Spleen (tissue), 11 donors: Measurements from ENCODE around the gene SYDE1. TPM values are rescaled to one million over a fixed set of nuclear protein-coding genes. Genes with fewer than 3 reads are reported as not detected.

ENCODE experiments used
- DNase-seq: peaks from one replicate; pipeline ENCODE4 v3.0.0-alpha.2; 2020
- H3K27ac ChIP-seq, 8 donors: fragments of 200-600 bp; sonication (generic) in 7 of 8; 1 replicate in 4 of 8; 2 replicates in 4 of 8; pipeline versions ENCODE4 v1.5.0 to v1.8.0; 2016 to 2021; ENCODE audit warnings: inconsistent platforms in 4 of 8, mild to moderate bottlenecking in 4 of 8, moderate library complexity in 1 of 8
- H3K27me3 ChIP-seq, 7 donors: fragments of 200-600 bp; sonication (generic) in 6 of 7; replicated peaks in 1 of 7; 1 replicate in 4 of 7; 2 replicates in 3 of 7; pipeline versions ENCODE4 v1.5.0 to v1.8.0; 2016 to 2021; ENCODE audit warnings: inconsistent platforms in 3 of 7, mild to moderate bottlenecking in 1 of 7
- H3K36me3 ChIP-seq, 6 donors: fragments of 200-600 bp; sonication (generic) in 5 of 6; 1 replicate in 4 of 6; 2 replicates in 2 of 6; pipeline versions ENCODE4 v1.5.0 to v1.8.0; 2016 to 2021; ENCODE audit warnings: inconsistent platforms in 2 of 6
- H3K4me1 ChIP-seq, 6 donors: fragments of 200-600 bp; sonication (generic) in 5 of 6; 1 replicate in 3 of 6; 2 replicates in 3 of 6; pipeline versions ENCODE4 v1.5.0 to v1.8.0; 2016 to 2021; ENCODE audit warnings: inconsistent platforms in 3 of 6
- H3K4me3 ChIP-seq, 8 donors: fragments of 200-600 bp; sonication (generic) in 7 of 8; 1 replicate in 4 of 8; 2 replicates in 4 of 8; pipeline versions ENCODE4 v1.5.0 to v1.8.0; 2016 to 2021; ENCODE audit warnings: inconsistent platforms in 4 of 8, mild to moderate bottlenecking in 4 of 8, moderate library complexity in 2 of 8
- H3K9me3 ChIP-seq, 8 donors: fragments of 200-600 bp; sonication (generic) in 7 of 8; 1 replicate in 4 of 8; 2 replicates in 4 of 8; pipeline versions ENCODE4 v1.5.0 to v1.8.0; 2016 to 2021; ENCODE audit warnings: inconsistent platforms in 4 of 8
- CTCF ChIP-seq, 11 experiments: fragments of 200-600 bp in 7 of 11; fragments of 450-650 bp in 4 of 11; sonication (generic) in 4 of 11; IDR thresholded peaks in 8 of 11; conservative IDR thresholded peaks in 3 of 11; 1 replicate in 7 of 11; 2 replicates in 4 of 11; pipeline versions ENCODE4 v1.4.0 to v1.8.0; 2016 to 2021; ENCODE audit warnings: antibody characterized with exemption in 11 of 11, inconsistent platforms in 4 of 11, mild to moderate bottlenecking in 1 of 11
- POLR2A ChIP-seq, 3 donors: fragments of 450-650 bp; IDR thresholded peaks; one replicate each; pipeline ENCODE4 v1.5.1; 2017; ENCODE audit warnings: antibody characterized with exemption in 3 of 3, mild to moderate bottlenecking in 1 of 3
- POLR2AphosphoS5 ChIP-seq, 3 donors: sonication (generic); formaldehyde crosslinking; IDR thresholded peaks; one replicate each; pipeline ENCODE4 v1.5.1; 2017; ENCODE audit warnings: antibody characterized with exemption in 3 of 3
- WGBS, 5 donors: extraction: QIAGEN DNeasy Blood & Tissue Kit in 3 of 5; methylation state at CpG; one replicate each; pipeline versions ENCODE4 v1.1.5 to v1.1.7; 2013 to 2018; 5-methylcytosine and 5-hydroxymethylcytosine counted together
- intact Hi-C: fragments of 100-400 bp; cut with DNase I; formaldehyde crosslinking; loops from one replicate; pipeline ENCODE4 v1.15.0; 2023; ENCODE audit warnings: low total_unique reads
- polyA plus RNA-seq, 3 donors: library from polyadenylated mRNA; stranded (reverse); fragments of 200-250 nt; gene quantifications; one replicate each; pipeline ENCODE4 v1.2.1, GENCODE V29; 2013
- total RNA-seq, 7 donors: library from RNA; depleted of rRNA in 3 of 7; stranded (reverse); fragments of >200 nt in 3 of 7; fragmentation: NEBNext Ultra II Directional in 4 of 7; extraction: Animal tissue kit (Norgen Biotek cat#: 25700) in 4 of 7; gene quantifications; one replicate each; pipeline versions ENCODE4 v1.1.0 to v1.2.1, GENCODE V29; 2016 to 2021
- donor health status: healthy with polysubstance abuse.
- donor health status: DM: no; HTN: no; CAD: no; lungs with moderate emphysema.
- donor health status: DM: no; HTN: no; CAD: no.
- donor health status: Bipolar disorder and iron deficiency.
- donor health status: healthy.
- donor health status: DM: no; HTN: no; CAD: no.
- donor health status: DM: yes; HTN: yes; CAD: no.

SYDE1 gene
- total and polyA plus RNA-seq, 10 donors, result 2.0 to 27.6 (median 14.7) TPM

- peaks cover 0 to 22% (median 15%) of the 10 kb centered on the region in 6 donors for H3K36me3 ChIP-seq
- peak overlapping the region; percentile 23 to 96 (median 93) for H3K27ac ChIP-seq
Observed at GRCh38 chr19:15126131-15126910, 19.1 kb downstream of the SYDE1 start.

GRCh38 chr19:15128162-15128770 is 21.1 kb downstream of the SYDE1 start:
- Histone ChIP-seq H3K4me3 (no peak overlapping the region), H3K27ac (no peak overlapping the region), H3K4me1 (peaks cover 0 to 29% (median 21%) of the 10 kb centered on the region in 6 donors), H3K27me3 (peaks cover 0 to 25% (median 0%) of the 10 kb centered on the region in 7 donors), H3K36me3 (peaks cover 0 to 3% (median 0%) of the 10 kb centered on the region in 6 donors), H3K9me3 (no peaks in the 10 kb centered on the region)
- TF ChIP-seq POLR2AphosphoS5 (IDR thresholded peaks at IDR 0.05) (no peak), CTCF (IDR thresholded peaks at IDR 0.05 in 8 of 11, conservative IDR thresholded peaks at IDR 0.05 in 3 of 11) (no peak), POLR2A (IDR thresholded peaks at IDR 0.05) (no peak)
- intact Hi-C loops, result no loop called here
- 79 to 92% (median 86%) methylated on average over 6 of the region's 6 CpGs for WGBS, 5 donors
- DNase-seq, result no peak

More at GRCh38 chr19:15126131-15126910, 19.1 kb downstream of the SYDE1 start:
- Histone ChIP-seq H3K4me1 (peaks cover 0 to 30% (median 21%) of the 10 kb centered on the region in 6 donors), H3K9me3 (no peaks in the 10 kb centered on the region), H3K27me3 (peaks cover 0 to 21% (median 0%) of the 10 kb centered on the region in 7 donors), H3K4me3 (peak overlapping the region in 7 of 8 donors; percentile 59 to 90 (median 82))
- WGBS, 5 donors, result 82 to 88% (median 84%) methylated on average over 2 of the region's 2 CpGs
- intact Hi-C loops, result no loop called here
- no peak for TF ChIP-seq POLR2A (IDR thresholded peaks at IDR 0.05)
- no peak for TF ChIP-seq POLR2AphosphoS5 (IDR thresholded peaks at IDR 0.05)
- TF ChIP-seq CTCF (IDR thresholded peaks at IDR 0.05 in 8 of 11, conservative IDR thresholded peaks at IDR 0.05 in 3 of 11), result no peak
- no peak for DNase-seq

- TF ChIP-seq CTCF (IDR thresholded peaks at IDR 0.05 in 8 of 11, conservative IDR thresholded peaks at IDR 0.05 in 3 of 11), result no peak
- TF ChIP-seq POLR2A (IDR thresholded peaks at IDR 0.05), result no peak
- no peak for TF ChIP-seq POLR2AphosphoS5 (IDR thresholded peaks at IDR 0.05)
- no peaks in the 10 kb centered on the region for H3K9me3 ChIP-seq
- H3K27me3 ChIP-seq, result peaks cover 0 to 31% (median 0%) of the 10 kb centered on the region in 7 donors
- H3K27ac ChIP-seq, result no peak overlapping the region
- no peaks in the 10 kb centered on the region for H3K36me3 ChIP-seq
- H3K4me1 ChIP-seq, result peaks cover 0 to 11% (median 6%) of the 10 kb centered on the region in 6 donors
- 66 to 72% (median 69%) methylated on average over 16 of the region's 16 CpGs for WGBS, 5 donors
- no peak overlapping the region for H3K4me3 ChIP-seq
- intact Hi-C loops, result no loop called here
- DNase-seq, result no peak
Observed at GRCh38 chr19:15129856-15130585, 22.8 kb downstream of the SYDE1 start.
